Measurements from ENCODE around the gene PRR13. TPM values are rescaled to one million over a fixed set of nuclear protein-coding genes. Genes with fewer than 3 reads are reported as not detected.
A peak's percentile ranks its signal among the peaks of the same experiment; 100 is the strongest.
"Not testable (repeated sequence)": the region's sequence is repeated elsewhere in the genome, so short reads cannot be mapped to it uniquely, and the experiment has no call there.

The PRR13 gene
- total RNA-seq, 1 experiment from 2014 or later, result 216 TPM

GRCh38 chr12:53480491-53481442 is 39.2 kb downstream of the PRR13 start:
- ChIA-PET CTCF (interaction anchor here (1.1 to 1.8 kb wide), 4 partner anchors 10 to 136 kb away, joined by 3 to 8 read pairs (median 3); no protein-coding TSS in a partner anchor), POLR2A (no interaction called here), RAD21 (ENCODE audit: low non-redundant PET in 1 of 2, low total read pairs in 2 of 2, uncharacterized antibody in 2 of 2, unreplicated experiment in 2 of 2) (no interaction called here)
- Histone ChIP-seq H3K4me3 (replicated peaks in 1 of 2; ENCODE audit: low read depth in 1 of 2, low read length in 2 of 2) (no peak overlapping the region), H3K27me3 (ENCODE audit: insufficient read depth, low read length) (no peaks in the 10 kb centered on the region), H3K9ac (ENCODE audit: low read length) (no peak overlapping the region), H3K4me1 (ENCODE audit: control insufficient read depth in 1 of 2, insufficient read depth in 2 of 2, low read length in 2 of 2) (peaks cover 0 to 36% of the 10 kb centered on the region in 2 experiments; a peak in 2 of 4 replicates), H3K9me2 (ENCODE audit: insufficient read depth) (no peaks in the 10 kb centered on the region), H3K9me3 (ENCODE audit: control insufficient read depth in 1 of 2, insufficient read depth in 1 of 2, low read depth in 1 of 2, low read length in 2 of 2) (no peaks in the 10 kb centered on the region), H2AFZ (ENCODE audit: low read depth, low read length, poor library complexity, severe bottlenecking) (no peak overlapping the region), H3K79me2 (ENCODE audit: insufficient read depth, low read length) (peaks cover 50% of the 10 kb centered on the region), H3K36me3 (ENCODE audit: control insufficient read depth in 1 of 2, insufficient read depth in 2 of 2, low read length in 2 of 2) (peaks cover 55 to 77% of the 10 kb centered on the region in 2 experiments), H3K4me2 (ENCODE audit: low read length) (no peak overlapping the region), H3K27ac (ENCODE audit: low read depth, low read length) (no peak overlapping the region), H4K20me1 (ENCODE audit: insufficient read depth) (peaks cover 38% of the 10 kb centered on the region; the same call in 1 of the 2 replicates)
- no TSS peak for BruUV-seq (replicated peaks)
- ATAC-seq (no peak), DNase-seq (ENCODE audit: low read depth, low spot score) (no peak)
- TF ChIP-seq ZNF274 (IDR thresholded peaks at IDR 0.05; ENCODE audit: low read depth, low read length) (no peak), ATF3 (IDR thresholded peaks at IDR 0.05) (no peak), POLR2A (IDR thresholded peaks at IDR 0.05; ENCODE audit: borderline replicate concordance, extremely low read depth, insufficient read depth, insufficient read length) (no peak), EZH2 (IDR thresholded peaks at IDR 0.05) (no peak)
- intact Hi-C loops (cut with micrococcal nuclease), result no loop called here

- intact Hi-C loops (cut with micrococcal nuclease); H3K4me2 ChIP-seq (ENCODE audit: low read length); DNase-seq (ENCODE audit: low read depth, low spot score); H3K9me2 ChIP-seq (ENCODE audit: insufficient read depth); BruUV-seq (replicated peaks); H2AFZ ChIP-seq (ENCODE audit: low read depth, low read length, poor library complexity, severe bottlenecking); H3K4me3 ChIP-seq (replicated peaks in 1 of 2; ENCODE audit: low read depth in 1 of 2, low read length in 2 of 2); H3K27me3 ChIP-seq (ENCODE audit: insufficient read depth, low read length); POLR2A ChIA-PET; H3K9me3 ChIP-seq (ENCODE audit: control insufficient read depth in 1 of 2, insufficient read depth in 1 of 2, low read depth in 1 of 2, low read length in 2 of 2): not testable (repeated sequence)
- ChIA-PET CTCF (interaction anchor here (1.1 to 1.8 kb wide), 5 partner anchors 8 to 137 kb away, joined by 3 to 8 read pairs (median 3); no protein-coding TSS in a partner anchor), RAD21 (ENCODE audit: low non-redundant PET in 1 of 2, low total read pairs in 2 of 2, uncharacterized antibody in 2 of 2, unreplicated experiment in 2 of 2) (interaction anchor here in 1 of 2 experiments (0.7 kb wide), 1 partner anchor 129 kb away, joined by 7 read pairs; no protein-coding TSS in a partner anchor)
- peaks cover 0 to 36% of the 10 kb centered on the region in 2 experiments; a peak in 2 of 4 replicates for H3K4me1 ChIP-seq (ENCODE audit: control insufficient read depth in 1 of 2, insufficient read depth in 2 of 2, low read length in 2 of 2)
- peaks cover 31% of the 10 kb centered on the region; the same call in 1 of the 2 replicates for H4K20me1 ChIP-seq (ENCODE audit: insufficient read depth)
- 0 out of 2 replicates have a peak overlapping the region, but pooled peaks have one; percentile 2 for H3K27ac ChIP-seq (ENCODE audit: low read depth, low read length)
- 0 out of 2 replicates have a peak overlapping the region, but pooled peaks have one; percentile 21 for H3K9ac ChIP-seq (ENCODE audit: low read length)
- 0 out of 2 replicates have a peak, but pooled peaks have one; percentile 0 for ATAC-seq
- peaks cover 43% of the 10 kb centered on the region for H3K79me2 ChIP-seq (ENCODE audit: insufficient read depth, low read length)
- H3K36me3 ChIP-seq (ENCODE audit: control insufficient read depth in 1 of 2, insufficient read depth in 2 of 2, low read length in 2 of 2), result peaks cover 52 to 70% of the 10 kb centered on the region in 2 experiments
- 0 out of 2 replicates have a peak, but pooled peaks have one; percentile 3 for TF ChIP-seq POLR2AphosphoS5 (IDR thresholded peaks at IDR 0.05; ENCODE audit: low read depth, low read length)
Measured at GRCh38 chr12:53481458-53481857, 39.9 kb downstream of the PRR13 start.

All from HCT116 (cell line).